Fibroblast of the aortic adventitia (primary cell): ENCODE data around the gene HMCN2. TPM values are rescaled to one million over a fixed set of nuclear protein-coding genes. Genes with fewer than 3 reads are reported as not detected.
A peak's percentile ranks its signal among the peaks of the same experiment; 100 is the strongest.

Experiments
- DNase-seq: peaks from one replicate; pipeline ENCODE4 v3.0.0-alpha.2; 2010; ENCODE audit warnings: low read depth
- H3K4me3 ChIP-seq: 2 replicates; pipeline ENCODE4 v1.5.1; 2011; ENCODE audit warnings: low read depth, mild to moderate bottlenecking, control low read depth, low read length, moderate library complexity
- total RNA-seq: library from RNA; depleted of rRNA; stranded (reverse); fragments of >200 nt; gene quantifications from 2 replicates; pipeline ENCODE4 v1.2.3, GENCODE V29; 2012; ENCODE audit warnings: low replicate concordance
- TF ChIP-seq, protein P1 (sequence below): IDR thresholded peaks from 2 replicates; pipeline ENCODE4 v1.5.1; 2011; ENCODE audit warnings: mild to moderate bottlenecking, low read length, control low read depth, inconsistent platforms; ENCODE audit not compliant: insufficient read depth

HMCN2 gene
- total RNA-seq, 1 donor, result not detected

DNA sequence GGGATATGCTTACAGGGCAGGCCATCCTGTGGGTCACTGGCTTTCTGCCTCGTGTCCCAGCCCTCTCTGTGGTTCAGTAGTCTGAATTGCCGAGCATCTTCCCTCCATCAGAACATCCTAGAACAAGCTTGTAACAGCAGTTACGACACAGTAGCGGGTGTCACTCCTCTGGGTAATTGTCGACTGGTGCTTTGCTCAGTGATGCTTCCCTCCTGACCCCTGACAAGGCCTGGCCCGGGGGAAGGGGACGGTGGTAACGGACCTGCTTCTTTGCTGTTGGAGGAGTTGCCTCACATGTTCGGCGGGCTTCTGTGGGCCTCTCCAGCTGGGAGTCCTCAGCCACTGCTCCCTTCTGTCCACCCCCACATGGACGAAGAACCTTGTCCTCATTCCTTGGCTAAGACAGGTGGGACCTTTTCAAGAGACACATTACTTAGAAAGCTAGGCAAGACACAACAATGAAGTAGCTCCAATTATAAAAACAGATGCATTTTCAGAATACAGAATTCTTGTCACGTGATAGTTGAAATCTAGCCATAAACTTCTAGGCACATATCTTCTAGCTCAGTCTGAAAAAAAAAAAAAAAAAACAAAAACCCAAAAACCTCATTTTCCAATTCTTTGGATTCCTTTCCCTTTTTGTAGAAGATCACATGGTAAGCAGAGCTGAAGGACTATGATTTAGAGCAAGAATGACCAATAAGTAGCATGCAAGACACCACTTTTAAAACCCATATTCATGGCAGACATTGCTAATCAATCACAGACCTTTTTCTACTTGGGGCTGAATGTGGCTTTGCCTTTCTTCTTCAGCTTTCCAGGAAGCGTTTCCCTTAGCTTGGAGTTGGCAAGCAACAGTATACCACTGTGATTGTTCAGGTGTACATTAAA is 25.0 kb downstream of the HMCN2 start:
- peak; percentile 18 for DNase-seq
- TF ChIP-seq, protein P1, sequence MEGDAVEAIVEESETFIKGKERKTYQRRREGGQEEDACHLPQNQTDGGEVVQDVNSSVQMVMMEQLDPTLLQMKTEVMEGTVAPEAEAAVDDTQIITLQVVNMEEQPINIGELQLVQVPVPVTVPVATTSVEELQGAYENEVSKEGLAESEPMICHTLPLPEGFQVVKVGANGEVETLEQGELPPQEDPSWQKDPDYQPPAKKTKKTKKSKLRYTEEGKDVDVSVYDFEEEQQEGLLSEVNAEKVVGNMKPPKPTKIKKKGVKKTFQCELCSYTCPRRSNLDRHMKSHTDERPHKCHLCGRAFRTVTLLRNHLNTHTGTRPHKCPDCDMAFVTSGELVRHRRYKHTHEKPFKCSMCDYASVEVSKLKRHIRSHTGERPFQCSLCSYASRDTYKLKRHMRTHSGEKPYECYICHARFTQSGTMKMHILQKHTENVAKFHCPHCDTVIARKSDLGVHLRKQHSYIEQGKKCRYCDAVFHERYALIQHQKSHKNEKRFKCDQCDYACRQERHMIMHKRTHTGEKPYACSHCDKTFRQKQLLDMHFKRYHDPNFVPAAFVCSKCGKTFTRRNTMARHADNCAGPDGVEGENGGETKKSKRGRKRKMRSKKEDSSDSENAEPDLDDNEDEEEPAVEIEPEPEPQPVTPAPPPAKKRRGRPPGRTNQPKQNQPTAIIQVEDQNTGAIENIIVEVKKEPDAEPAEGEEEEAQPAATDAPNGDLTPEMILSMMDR, result no peak
- H3K4me3 ChIP-seq, result no peak overlapping the region

- no peak for DNase-seq
- TF ChIP-seq, protein P1, result no peak
- H3K4me3 ChIP-seq, result no peak overlapping the region
These were observed 25.9 kb downstream of the HMCN2 start for GRCh38 chr9:130291474-130291873.

DNA sequence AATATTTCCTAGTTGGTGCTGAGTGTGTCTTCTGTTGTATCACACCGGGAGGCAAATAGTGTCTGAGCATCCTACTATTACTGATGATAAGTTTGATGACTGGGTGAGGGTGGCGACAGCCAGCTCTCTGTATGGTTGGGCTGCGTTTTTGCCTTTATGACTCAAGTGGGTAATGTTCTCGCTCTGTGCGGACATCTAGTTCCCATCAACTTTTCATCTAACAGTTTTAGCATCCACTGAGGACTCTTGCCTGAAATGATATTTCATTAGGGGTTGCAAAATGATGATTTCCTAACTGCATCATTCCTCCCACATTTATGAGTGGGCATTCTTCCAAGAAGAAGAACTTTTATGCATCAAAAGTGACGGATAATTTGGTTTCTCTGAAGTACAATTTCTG is 26.5 kb downstream of the HMCN2 start:
- TF ChIP-seq, protein P1, result no peak
- no peak for DNase-seq
- no peak overlapping the region for H3K4me3 ChIP-seq

DNA sequence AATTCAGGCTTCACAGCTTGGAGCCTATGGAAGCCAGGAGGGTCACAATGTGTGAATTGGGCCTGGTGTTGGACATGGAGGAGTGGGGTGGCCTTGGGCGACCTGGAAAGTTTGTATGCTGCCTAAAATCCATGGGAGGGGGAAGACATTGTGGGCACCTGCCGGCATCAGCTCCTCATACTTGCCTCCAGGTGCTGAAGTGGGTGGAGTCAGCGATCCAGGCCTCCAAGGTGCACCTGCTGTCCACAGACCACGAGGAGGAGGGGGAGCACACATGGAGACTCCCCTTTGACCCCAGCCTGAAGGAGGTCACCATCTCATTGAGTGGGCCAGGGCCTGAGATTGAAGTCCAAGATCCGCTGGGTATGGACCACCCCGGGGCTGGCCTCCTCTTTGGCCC is 29.1 kb downstream of the HMCN2 start:
- no peak for DNase-seq
- H3K4me3 ChIP-seq, result no peak overlapping the region
- TF ChIP-seq, protein P1, result no peak

DNA sequence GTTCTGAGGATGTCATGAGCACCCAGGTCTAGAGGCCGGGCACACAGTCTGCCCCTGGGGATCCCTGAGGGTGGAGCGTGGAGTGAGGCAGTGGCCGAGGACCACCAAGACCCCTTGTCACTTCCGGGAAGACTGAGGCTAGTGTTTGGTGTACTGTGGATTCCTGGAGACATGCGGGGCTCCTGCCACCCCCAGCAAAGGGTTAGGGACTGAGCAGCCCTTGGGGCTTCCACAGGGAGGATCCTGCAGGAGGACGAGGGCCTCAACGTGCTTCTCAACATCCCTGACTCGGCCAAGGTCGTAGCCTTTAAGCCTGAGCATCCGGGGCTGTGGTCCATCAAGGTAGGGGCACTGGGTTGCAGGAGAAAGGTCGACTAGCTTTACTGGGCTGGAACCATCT is 29.9 kb downstream of the HMCN2 start:
- no peak overlapping the region for H3K4me3 ChIP-seq
- TF ChIP-seq, protein P1, result no peak
- DNase-seq, result no peak

- TF ChIP-seq, protein P1, result no peak
- no peak for DNase-seq
These were observed 30.6 kb downstream of the HMCN2 start for GRCh38 chr9:130295945-130296782.

More at GRCh38 chr9:130295945-130296782, 30.6 kb downstream of the HMCN2 start:
- H3K4me3 ChIP-seq, result no peak overlapping the region
